ENCODE measurements around the gene PTPRT.

Gene PTPRT

DNA sequence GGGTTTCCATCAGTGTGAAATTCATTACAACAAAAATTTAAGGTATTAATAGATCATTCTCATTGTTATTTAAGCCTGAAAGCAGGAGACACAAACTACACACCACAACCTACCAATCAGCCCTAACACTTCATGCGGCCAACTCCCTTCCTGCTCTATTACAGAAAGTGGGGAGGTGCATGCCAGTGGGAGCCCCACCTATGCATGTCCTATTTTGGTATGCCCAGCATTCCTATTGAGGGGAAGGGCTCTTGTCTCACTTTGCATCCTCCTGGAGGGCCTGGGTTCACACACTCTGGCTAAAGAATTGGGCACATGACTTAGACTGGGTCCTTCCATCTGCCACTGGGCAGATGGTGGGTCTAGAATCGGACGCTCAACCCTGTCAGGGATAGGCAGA is 450.0 kb downstream of the PTPRT start:
- DNase-seq (ENCODE audit: low read depth in 2 of 2, low spot score in 1 of 2) = no peak

GRCh38 chr20:42735539-42735938 is 454.2 kb downstream of the PTPRT start:
- no peak for DNase-seq (ENCODE audit: low read depth in 2 of 2, low spot score in 1 of 2)

- DNase-seq (ENCODE audit: low read depth in 2 of 2, low spot score in 1 of 2) = no peak
Measured at GRCh38 chr20:42734660-42735368, 454.9 kb downstream of the PTPRT start.

DNA sequence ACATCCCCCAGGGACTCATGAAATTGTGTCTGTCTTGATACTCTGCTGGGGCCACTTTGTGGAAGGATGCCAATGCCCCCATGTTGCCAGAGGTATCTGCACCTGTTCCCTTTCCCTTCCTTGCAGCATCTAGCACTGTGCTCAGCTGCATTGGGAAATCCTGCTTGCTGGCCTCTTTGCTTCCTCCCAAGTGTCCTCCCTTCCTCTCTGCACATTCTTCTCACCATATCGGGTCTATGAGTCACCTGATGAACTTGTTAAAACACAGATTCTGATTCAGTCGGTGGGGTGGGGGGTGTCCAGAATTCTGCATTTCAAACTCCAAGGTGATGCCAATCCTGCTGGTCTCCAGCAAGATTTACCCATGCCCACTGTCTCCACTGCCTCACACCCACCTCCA is 467.8 kb downstream of the PTPRT start:
- no peak for DNase-seq (ENCODE audit: low read depth in 2 of 2, low spot score in 1 of 2)

- no peak for DNase-seq (ENCODE audit: low read depth in 2 of 2, low spot score in 1 of 2)
Measured at GRCh38 chr20:42714298-42715141, 475.2 kb downstream of the PTPRT start.

DNA sequence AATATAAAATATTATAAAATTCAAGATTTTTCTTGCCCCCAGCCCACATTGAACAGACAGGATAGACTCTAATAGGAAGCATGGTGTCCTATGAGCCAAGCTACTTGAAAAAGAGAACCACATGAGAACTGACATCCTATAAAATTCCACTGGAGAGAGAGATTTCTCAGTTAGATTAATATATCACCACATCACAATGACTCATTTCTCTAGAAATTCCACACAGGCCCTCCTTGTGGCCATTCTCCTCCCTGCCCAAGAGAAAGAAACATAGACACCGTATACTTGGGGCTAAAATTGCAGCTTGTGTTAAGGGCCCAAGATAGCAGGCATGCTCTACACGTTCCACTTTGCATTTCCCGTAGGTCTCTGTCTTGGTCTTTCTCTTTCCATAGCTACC is 481.4 kb downstream of the PTPRT start:
- DNase-seq (ENCODE audit: low read depth in 2 of 2, low spot score in 1 of 2) = no peak

- no peak for DNase-seq (ENCODE audit: low read depth in 2 of 2, low spot score in 1 of 2)
Measured at GRCh38 chr20:42706759-42707158, 482.9 kb downstream of the PTPRT start.

- DNase-seq (ENCODE audit: low read depth in 2 of 2, low spot score in 1 of 2) = no peak
Measured at GRCh38 chr20:42705550-42705949, 484.2 kb downstream of the PTPRT start.

DNA sequence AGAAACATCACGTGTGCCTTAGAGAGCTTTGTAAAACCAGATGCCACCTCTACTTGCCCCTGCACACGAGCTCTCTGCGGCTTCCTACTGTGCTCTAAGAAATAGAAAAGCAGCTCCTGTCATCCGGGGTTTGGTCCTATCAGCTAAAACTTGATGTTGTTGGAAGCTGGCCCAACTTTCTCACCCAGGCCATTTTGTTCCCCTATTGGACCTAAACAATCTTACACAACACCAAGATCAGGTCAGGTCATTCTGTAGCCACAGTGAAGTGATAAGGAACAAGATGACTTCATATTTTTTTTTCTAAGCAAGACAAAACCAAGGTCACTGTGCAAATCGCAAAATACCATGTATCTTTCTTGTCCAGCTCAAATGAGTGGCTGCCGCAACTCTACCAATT is 486.0 kb downstream of the PTPRT start:
- no peak for DNase-seq (ENCODE audit: low read depth in 2 of 2, low spot score in 1 of 2)

GRCh38 chr20:42701948-42702347 is 487.8 kb downstream of the PTPRT start:
- no peak for DNase-seq (ENCODE audit: low read depth in 2 of 2, low spot score in 1 of 2)

- no peak for DNase-seq (ENCODE audit: low read depth in 2 of 2, low spot score in 1 of 2)
Measured at GRCh38 chr20:42700372-42700771, 489.3 kb downstream of the PTPRT start.

- DNase-seq (ENCODE audit: low read depth in 2 of 2, low spot score in 1 of 2) = no peak
Measured at GRCh38 chr20:42697962-42698361, 491.7 kb downstream of the PTPRT start.

DNA sequence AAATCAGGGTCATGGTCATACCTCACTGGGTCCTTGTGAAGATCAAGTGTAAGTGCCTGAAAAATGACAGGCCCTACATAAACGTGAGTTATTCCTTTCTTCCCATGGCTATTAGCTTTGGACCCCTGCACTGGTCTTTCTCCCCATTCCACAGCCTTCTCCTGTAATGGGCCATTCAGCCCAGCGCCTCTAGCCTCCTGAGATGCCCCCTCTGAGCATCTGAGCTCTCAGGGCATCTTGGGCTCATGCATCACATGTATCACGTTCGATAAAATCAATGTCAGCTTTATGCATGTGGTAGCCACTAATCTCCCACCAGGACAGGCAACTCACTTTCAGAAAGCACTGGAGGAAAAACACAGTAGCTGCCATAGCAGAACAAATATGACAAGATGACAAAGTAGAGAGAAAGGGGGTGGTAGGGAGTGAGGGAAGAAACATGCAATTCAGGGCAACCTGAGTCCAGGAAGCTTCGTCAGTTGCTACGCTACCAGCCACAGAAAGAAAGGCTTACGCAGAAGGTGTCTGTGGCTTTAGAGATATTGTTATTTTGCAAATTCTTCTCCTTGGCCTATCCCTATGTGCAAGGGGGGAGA is 498.8 kb downstream of the PTPRT start:
- no peak for DNase-seq (ENCODE audit: low read depth in 2 of 2, low spot score in 1 of 2)

GRCh38 chr20:42688576-42688975 is 501.1 kb downstream of the PTPRT start:
- no peak for DNase-seq (ENCODE audit: low read depth in 2 of 2, low spot score in 1 of 2)

GRCh38 chr20:42686057-42686456 is 503.6 kb downstream of the PTPRT start:
- DNase-seq (ENCODE audit: low read depth in 2 of 2, low spot score in 1 of 2) = no peak

DNA sequence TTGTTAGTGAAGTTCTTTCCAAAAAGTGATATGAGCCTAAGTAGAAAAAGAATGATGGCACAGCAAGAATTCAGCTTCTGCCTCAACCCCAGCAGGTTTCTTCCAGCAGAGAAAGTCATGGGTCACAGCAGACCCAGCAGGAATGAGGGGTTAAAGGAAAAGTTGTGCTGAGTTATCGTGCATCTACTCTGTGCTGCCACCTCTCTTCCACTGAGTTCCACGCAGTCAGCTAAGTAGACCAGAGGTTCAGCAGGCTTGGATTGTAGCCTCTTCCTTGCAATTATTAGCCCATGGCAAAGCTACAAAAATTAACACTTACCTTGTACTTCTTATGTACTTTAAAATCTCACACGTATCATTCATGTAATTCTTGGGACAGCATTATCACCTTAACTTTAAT is 510.8 kb downstream of the PTPRT start:
- DNase-seq (ENCODE audit: low read depth in 2 of 2, low spot score in 1 of 2) = no peak

- DNase-seq (ENCODE audit: low read depth in 2 of 2, low spot score in 1 of 2) = no peak
Measured at GRCh38 chr20:42656130-42656529, 533.6 kb downstream of the PTPRT start.

DNA sequence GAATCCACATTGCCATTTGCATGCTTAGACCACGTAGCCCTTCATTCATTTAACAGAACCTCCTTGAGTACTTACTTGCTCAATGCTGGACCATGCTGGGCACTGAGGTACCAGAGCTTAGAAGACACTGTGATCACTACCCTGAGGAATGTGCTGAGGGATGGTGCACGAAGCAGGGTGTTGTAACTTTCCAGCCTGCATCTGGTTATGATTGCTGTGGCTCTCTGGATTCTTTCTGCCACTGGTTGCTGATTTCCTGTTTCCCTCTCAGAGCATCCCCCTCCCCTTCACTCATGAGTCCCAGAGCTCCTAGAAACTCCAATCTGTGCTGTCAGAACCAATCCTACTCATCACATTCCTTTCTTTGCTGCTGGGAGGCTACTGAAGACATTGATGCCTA is 537.4 kb downstream of the PTPRT start:
- no peak for DNase-seq (ENCODE audit: low read depth in 2 of 2, low spot score in 1 of 2)

DNA sequence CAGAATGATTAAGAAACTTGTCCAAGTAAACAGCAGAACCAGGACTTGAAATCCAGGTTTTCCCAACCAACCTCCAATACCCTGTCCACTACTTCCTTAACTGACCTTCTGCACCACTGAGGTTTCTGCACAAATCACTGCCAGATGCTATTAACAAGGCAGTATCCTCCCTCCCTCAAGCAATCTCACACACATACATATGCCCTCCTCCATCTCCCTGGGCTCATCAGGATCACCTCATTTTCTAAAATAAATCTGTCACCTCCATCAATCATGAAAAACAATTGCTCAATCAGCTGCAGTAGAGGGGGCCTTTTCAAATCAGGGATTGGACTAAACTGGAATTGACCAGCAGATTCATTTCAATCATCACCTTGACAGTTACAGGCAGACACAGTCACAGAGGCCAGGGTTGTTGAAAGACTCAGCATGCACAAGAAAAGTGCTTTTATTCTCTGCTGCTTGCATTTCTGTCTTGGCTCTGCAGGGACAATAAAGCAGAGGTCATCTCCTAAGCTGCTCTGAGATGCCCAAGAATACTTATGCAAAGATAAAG is 539.4 kb downstream of the PTPRT start:
- DNase-seq (ENCODE audit: low read depth in 2 of 2, low spot score in 1 of 2) = no peak

DNA sequence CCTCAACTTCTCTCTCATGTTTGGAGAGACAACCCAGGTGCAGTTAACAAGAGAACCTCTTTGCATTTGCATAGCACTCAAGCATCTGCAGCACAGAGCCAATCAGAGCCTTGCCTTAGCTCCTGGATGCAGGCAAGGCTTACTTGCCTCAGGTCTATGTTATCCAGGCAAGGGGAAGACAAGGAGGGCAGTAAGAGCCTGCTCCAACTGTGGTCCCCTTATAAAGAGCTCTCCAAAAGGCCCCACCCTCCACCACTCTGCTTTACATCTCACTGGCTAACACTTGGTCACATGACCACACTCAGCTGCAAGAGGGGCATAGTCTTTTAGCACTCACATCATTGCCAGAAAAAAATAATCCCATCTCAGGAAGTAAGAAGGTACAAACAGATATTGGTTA is 540.0 kb downstream of the PTPRT start:
- DNase-seq (ENCODE audit: low read depth in 2 of 2, low spot score in 1 of 2) = no peak

DNA sequence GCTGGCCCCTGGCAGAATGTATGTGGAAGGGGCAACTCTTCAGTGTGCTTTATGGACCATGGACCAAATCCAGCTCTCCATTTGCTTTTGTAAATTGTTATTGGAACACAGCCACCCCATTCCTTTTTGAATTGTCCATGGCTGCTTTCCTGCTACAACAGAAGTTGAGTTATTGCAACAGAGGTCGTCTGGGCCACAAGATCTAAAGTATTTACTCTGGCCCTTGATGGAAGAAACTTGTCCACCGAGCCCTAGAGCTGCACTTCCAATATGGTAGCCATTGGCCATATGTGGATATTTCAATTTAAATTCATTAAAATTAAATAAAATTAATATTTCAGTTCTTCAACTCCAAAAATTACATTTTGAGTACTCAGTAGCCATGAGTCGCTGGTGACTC is 543.5 kb downstream of the PTPRT start:
- DNase-seq (ENCODE audit: low read depth in 2 of 2, low spot score in 1 of 2) = no peak

DNA sequence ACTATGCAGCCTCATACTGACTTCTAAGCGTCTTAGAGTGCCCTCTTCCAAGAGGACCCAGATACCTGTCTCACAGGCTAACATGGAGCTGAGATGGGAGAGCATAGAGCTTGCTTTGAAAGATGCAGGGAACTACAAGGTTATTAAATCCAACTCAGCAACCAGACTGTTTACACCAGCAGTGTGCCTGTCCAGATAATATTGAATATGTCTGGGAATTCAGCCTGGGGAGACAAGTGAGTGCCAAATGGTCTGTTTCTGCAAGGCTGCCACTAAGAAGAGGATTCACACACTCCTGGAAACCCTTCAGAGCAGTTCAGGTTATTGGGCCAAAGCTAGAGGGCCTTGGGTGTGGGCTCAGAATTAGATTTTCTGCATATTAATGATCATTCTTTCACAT is 547.8 kb downstream of the PTPRT start:
- no peak for DNase-seq (ENCODE audit: low read depth in 2 of 2, low spot score in 1 of 2)

Data from stimulated activated CD8-positive, alpha-beta memory T cell treated with anti-CD3 and anti-CD28 coated beads, Interleukin-4, amount 100 ng/mL, for 1 hour (primary cell).